Stimulated activated CD8-positive, alpha-beta memory T cell treated with anti-CD3 and anti-CD28 coated beads, Interleukin-4, amount 100 ng/mL, for 48 hours (primary cell): ENCODE results near the gene PXN.
A peak's percentile ranks its signal among the peaks of the same experiment; 100 is the strongest.
"Not testable (repeated sequence)": the region's sequence is repeated elsewhere in the genome, so short reads cannot be mapped to it uniquely, and the experiment has no call there.

ENCODE experiments used
- DNase-seq: peaks from one replicate; pipeline ENCODE4 v3.0.0-alpha.2; 2020

PXN gene

GRCh38 chr12:120204171-120204570 lies 61.4 kb downstream of the PXN start:
- DNase-seq: no peak

GRCh38 chr12:120200364-120200800 lies 65.1 kb downstream of the PXN start:
- DNase-seq: no peak

- DNase-seq: peak; percentile 67
Observed at GRCh38 chr12:120199595-120200306, 65.8 kb downstream of the PXN start.

GRCh38 chr12:120199025-120199424 lies 66.5 kb downstream of the PXN start:
- DNase-seq: peak; percentile 32

- DNase-seq: no peak
Observed at GRCh38 chr12:120197542-120197887, 68.0 kb downstream of the PXN start.

- DNase-seq: not testable (repeated sequence)
Observed at GRCh38 chr12:120196817-120197541, 68.6 kb downstream of the PXN start.

- no peak for DNase-seq
Observed at GRCh38 chr12:120196363-120196762, 69.2 kb downstream of the PXN start.

- peak; percentile 92 for DNase-seq
Observed at GRCh38 chr12:120194534-120195395, 70.8 kb downstream of the PXN start, which contains the start of gene GCN1. Gene GCN1, minus strand, starts transcription at chr12:120194715. Its CDS starts 18 bp downstream, at chr12:120194697.

GRCh38 chr12:120194226-120194533 lies 71.3 kb downstream of the PXN start:
- no peak for DNase-seq

- DNase-seq: not testable (repeated sequence)
Observed at GRCh38 chr12:120193286-120193685, 72.2 kb downstream of the PXN start.

- DNase-seq: no peak
Observed at GRCh38 chr12:120190985-120191480, 74.5 kb downstream of the PXN start.

- no peak for DNase-seq
Observed at GRCh38 chr12:120190386-120190785, 75.1 kb downstream of the PXN start.

GRCh38 chr12:120186654-120187053 lies 78.9 kb downstream of the PXN start:
- no peak for DNase-seq

- DNase-seq: no peak
Observed at GRCh38 chr12:120183211-120183631, 82.3 kb downstream of the PXN start.

GRCh38 chr12:120181991-120182631 lies 83.4 kb downstream of the PXN start:
- DNase-seq: no peak

- DNase-seq: no peak
Observed at GRCh38 chr12:120180975-120181374, 84.6 kb downstream of the PXN start.

GRCh38 chr12:120175537-120175936 lies 90.0 kb downstream of the PXN start:
- DNase-seq: no peak

GRCh38 chr12:120175062-120175461 lies 90.5 kb downstream of the PXN start:
- no peak for DNase-seq

GRCh38 chr12:120172053-120172452 lies 93.5 kb downstream of the PXN start:
- no peak for DNase-seq

GRCh38 chr12:120170631-120171030 lies 94.9 kb downstream of the PXN start:
- no peak for DNase-seq

- no peak for DNase-seq
Observed at GRCh38 chr12:120169946-120170345, 95.6 kb downstream of the PXN start.

GRCh38 chr12:120168337-120168736 lies 97.2 kb downstream of the PXN start:
- DNase-seq: no peak
